Stimulated activated CD8-positive, alpha-beta memory T cell treated with anti-CD3 and anti-CD28 coated beads, Interleukin-4, amount 100 ng/mL, for 1 hour (primary cell): ENCODE results near the gene RNU2-63P.
"Not testable (repeated sequence)": the region's sequence is repeated elsewhere in the genome, so short reads cannot be mapped to it uniquely, and the experiment has no call there.

Source experiments
- DNase-seq, 2 donors: peaks; one replicate each; pipeline ENCODE4 v3.0.0-alpha.2; 2020; ENCODE audit warnings: low read depth in 2 of 2, low spot score in 1 of 2

Gene RNU2-63P

DNA sequence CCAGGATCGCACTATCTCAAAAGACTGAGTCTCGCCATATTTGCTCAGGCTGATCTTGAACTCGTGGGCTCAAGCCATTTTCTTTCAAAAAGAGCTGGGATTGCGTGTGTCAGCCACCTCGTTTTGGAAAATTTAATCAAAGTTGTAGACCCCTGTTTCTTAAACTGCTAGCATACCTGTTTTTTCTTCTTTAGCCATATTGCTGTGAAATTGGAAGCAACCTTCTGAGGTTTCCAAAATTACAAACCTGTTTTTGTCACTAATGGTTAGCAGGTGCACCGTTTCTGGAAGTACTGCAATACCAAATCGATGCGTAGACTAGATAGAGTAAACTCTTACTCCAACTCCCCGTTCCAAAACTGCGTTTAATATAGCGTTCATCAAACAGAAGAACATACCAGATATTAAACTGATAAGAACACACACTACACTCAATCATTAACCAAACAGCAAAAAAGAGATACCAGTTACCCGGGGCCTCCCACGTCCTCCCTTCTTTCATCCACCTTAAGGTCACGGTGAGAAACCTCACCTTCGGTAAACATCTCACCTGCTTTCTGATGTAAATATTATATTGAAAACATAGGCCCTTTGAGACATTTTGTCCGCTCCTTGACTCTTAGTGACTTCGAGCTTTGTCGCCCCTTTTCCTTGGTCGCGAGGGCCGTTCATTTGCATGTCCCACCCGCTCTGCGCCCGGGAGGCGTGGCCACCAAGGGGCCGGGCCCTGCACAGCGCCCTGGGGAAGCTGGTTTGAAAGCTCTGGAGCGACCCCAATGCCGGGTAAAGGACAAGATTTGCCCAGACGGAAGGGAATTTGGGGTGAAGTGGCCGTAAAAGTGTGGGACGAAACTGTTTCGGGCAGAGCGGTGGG is at the start of gene RNU2-63P:
Gene RNU2-63P (minus strand): TSS at position 462 of the 874 bp plus-strand sequence.
- peak; percentile 50 to 58 for DNase-seq

DNA sequence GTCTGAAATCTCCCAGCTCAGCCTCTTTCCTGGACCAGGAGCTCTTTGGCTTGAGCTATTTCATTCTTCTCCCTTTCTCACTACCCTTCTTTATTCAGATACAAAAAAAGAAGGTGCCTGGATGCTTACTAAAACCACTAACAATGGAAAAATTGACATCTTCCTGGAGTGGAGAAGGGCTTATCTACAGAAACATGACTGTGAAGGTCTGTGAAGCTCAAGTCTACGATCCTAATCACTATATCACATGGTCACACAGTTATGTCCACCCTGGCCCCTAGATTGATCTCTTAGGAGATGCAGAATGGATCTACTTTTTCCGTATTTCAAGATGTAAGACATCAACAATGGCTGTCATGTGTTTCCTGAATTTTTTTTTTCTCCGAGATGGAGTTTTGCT is 44.9 kb upstream of the RNU2-63P start:
- no peak for DNase-seq

DNA sequence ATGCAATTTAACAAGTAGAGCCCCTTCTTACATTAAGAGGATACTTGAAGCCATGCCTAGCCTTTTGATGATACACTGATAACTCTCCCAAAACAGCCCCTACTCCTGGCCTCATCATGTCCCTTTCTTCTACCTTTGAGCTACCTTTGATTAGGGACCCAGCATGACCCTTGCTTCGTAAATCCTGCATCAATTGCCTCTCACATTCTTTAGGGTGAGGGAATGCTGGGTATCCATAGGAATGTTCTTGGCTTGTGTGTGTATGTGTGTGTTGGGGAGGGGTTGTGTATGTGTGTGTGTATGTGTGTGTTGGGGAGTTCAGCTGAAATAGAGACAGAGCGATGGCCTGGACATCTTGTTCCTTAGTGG is 44.5 kb upstream of the RNU2-63P start:
- DNase-seq: no peak

DNA sequence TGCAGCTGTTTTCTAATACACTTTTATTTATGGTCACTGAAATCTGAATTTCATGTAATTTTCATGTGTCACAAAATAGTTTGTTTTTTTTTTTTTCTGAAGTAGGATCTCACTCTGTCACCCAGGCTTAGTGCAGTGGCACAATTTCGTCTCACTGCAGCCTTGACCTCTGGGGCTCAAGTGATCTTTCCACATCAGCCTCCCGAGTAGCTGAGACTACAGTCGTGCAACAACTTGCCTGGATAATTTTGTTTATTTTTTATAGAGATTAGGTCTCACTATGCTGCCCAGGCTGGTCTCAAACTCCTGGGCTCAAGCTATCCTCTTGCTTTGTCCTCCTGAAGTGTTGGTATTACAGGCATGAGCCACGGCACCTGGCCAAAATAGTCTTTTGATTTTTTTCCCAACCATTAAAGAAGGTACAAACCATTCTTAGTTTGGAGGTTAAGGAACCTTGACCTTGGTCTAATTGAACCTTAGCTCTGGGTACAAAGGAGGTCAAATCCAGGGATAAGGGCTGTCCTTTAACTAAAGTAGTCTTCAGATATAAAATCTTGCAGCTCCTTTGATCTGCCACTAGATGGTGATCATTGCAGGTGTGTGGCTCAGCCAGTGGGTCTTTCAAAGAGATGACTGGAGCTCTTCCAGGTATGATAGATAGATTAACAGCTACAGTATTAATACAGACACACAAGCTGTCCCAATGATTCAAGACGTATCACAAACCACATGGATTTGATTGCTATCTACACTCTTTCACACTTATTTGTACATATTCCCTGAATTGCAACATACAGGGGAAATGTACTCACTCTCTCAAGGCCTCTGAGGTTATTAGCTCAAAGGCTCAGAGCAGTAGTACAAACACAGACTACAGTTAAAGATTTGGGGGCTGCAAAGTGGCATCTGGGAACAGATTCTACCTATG is 43.9 kb upstream of the RNU2-63P start:
- DNase-seq: no peak

DNA sequence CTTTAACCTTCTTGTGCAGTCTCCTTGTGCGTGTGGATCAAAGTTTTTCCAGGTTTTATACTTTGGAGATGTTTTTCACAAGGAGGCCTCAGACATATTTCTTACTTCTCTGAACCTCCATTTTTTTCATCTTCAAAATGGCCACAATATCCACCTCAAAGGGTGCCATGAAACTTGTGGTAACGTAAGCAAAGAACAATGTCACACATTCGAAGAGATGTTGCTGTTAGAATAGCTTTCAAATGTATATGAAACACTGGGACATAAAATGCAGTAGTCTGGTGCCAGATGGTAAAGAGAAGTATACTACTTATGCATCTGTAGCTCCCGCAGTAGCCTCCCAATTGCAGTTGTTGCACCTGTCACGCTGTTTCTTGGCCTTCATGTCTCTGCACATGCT is 41.8 kb upstream of the RNU2-63P start:
- no peak for DNase-seq

DNA sequence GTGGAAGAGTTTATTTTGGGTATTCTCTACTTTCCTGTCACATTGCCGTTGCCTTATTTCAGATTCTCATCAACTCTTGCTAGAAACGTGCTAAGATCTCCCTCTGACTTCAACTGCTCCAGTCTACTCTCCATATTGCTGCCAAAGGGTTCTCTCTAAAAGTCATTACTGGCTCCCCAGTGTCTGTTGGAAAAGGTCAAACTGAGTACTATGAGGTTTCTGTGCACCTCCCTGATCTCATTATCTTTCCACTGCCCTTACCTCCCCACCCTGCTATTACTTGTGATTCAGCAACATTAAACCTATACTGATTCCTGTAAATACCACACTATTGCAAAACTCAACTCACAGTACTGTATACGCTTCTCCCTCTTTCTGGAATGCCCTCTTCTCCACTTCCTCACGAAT is 41.1 kb upstream of the RNU2-63P start:
- DNase-seq: no peak

DNA sequence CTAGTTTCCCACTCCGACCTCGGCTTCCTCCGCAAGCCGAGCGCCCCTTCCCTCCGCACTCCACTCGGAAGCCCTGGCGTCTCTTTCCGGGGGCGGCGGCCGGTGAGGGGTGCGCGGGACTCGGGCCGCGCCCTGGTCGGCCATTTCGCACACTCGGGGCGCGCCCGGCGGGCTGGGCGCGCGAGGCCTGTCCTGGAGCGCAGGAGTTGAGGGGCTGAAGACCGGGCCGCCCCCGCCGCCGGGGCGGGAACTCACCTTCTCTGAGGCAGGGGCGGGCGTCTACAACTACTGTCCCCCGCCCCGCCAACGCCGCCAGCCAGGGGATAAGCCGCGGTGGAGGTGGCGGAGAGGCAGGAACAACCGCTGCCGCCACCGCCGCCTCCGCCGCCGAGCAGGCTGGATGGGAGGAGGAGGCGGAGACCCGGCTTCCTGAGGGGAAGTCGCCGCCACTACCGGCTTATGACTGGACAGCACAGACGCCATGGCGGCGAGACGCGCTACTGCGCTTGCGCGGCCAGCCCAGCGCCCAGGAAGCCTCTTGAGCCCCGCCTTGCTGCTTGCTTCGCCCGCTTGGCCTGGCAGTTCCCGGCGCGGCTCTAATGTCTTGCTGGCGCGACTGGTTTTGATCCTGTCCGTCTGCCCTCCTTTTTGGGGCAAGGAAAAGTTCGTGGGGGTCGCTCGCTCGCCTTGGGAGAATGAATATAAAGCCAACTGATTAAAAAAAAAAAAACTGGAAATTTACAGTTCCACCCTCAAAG is 39.2 kb upstream of the RNU2-63P start, which contains the start of gene KRCC1:
Gene KRCC1 (minus strand): TSS at position 413 of the 758 bp plus-strand sequence. CDS start 27,220 bp downstream, outside the sequence.
- peak; percentile 84 to 86 for DNase-seq

DNA sequence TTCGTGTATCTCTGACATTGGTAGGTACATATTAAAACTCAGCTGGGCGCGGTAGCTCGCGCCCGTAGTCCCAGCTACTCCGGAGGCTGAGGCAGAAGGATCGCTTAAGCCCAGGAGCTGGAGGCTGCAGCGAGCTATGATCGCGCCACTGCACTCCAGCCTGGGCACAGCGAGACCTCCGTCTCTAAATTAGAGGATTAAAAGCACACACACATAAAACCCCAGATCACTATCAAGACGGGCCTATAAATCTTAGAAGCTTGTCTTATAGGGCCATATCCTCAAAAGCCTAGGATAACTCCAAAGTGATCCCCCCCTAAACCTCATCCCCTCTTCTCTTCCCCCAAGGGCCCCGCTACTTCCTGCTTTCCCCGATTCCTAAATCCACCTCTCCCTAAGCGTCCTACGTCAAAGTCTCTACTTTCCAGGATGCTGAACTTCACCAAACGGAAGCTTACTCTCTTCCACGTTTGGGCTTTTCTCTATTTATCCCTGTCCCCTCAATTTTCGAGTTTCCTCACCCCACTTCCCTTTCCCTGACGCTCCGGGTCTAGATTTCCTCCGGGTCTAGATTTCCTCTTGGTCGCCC is 38.5 kb upstream of the RNU2-63P start:
- no peak for DNase-seq

DNA sequence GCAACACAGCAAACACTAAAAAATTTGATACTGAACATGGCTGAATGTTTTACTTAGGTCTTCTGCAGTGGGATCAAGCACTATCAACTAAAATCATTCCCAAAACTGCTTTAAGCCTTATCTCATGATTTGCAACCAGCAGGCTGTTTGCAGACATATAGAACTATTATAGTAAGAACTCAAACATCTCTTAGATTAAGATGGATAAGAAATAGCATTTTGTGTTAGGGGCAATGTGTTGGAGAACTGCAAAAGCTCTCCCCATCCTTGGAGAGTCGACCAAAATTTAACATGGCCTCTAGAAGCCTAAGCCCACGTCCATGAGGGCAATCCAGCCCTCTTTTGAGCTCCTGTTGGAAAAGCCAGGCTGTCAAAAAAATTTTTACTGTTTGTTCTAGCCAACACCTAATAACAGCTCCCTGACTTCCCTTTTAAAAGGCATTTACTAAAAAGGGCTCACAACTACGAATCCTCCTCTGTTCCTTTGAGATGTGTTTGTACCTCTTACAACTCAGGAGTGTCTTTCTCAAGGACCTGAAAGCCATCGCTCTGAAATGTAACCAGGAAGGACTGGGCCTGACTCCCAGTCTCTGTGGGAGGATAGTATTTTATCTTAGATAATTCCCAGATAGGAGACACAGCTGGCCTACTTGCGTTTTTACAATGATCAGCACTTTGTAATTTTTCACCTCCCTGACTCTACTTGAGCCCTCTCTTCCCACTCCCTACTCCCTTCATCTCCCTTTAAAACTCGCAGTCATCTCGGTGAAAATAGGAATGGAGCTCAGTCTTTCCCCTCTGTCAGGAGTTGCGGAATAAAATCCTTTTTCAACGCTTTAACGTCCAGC is 37.8 kb upstream of the RNU2-63P start:
- no peak for DNase-seq

DNA sequence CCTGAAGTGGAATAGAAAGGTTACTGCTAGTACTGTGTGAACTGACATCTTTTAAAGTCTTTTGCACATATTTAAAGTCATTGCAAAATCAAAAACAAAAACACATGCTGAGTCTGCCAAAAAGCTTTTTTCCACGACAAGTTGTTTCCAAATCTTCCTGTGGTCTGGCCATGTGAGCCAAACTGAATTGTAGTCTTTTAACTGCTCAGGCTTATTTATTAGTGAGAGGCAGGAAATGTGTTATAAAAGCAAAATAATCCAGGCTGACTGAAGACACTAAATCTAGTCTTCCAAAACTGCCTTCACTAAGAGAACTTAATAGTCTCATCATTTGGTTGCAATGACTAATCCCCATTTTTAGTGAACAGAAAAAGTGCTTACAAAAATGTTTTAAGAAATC is 36.9 kb upstream of the RNU2-63P start:
- no peak for DNase-seq

DNA sequence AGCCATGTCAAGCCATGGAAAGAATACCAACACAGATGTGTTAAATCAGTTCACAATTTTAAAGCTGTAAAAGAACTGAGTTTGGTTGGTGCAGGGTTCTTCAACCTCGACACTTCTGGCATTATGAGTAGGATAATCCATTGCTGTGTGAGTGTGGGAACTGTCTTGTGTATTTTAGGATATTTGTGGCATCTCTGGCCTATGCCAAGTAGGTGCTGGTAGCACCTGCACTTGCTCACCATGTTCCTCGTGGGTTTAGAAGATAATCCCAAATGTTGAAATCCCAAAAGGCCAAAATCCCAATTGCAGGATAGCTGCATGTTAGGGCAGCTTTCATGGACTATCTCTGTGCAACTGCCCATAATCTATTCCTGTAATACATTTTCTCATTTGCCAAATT is 35.4 kb upstream of the RNU2-63P start:
- DNase-seq: no peak

DNA sequence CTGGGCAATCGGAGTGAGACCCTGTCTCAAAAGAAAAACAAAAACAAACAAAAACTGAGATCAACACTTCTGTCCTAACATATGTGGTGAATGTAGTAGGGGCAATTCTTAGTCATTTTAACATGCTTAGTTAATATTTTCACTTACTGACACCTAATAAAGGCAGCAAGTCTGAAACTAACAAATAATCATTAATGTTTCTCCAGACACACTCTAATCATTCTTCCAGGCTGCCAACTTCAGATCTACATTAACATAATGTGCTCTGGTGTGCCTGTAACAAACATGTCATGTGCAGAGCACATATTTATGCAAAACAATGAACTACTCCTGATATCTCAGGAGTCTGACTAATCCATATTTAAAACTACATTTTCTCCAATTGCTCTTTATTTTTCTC is 33.3 kb upstream of the RNU2-63P start:
- DNase-seq: no peak

DNA sequence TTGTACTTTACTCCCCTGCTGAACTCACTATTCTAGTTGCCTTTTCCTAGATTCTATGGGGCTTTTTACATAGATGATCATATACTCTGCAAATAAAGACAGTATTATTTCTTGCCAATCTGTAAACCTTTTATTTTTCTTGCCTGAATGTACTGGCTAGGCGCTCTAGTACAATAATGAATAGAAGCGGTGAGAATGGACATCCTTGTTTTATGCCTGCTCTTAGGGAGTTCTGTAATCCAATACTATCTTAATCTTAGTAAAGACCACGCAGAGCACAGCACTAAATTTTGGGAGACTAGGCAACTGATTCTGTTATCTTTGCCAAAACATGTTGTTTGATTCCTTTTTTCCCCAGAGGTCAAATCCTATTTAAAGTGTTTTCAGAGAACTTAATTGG is 32.2 kb upstream of the RNU2-63P start:
- no peak for DNase-seq

DNA sequence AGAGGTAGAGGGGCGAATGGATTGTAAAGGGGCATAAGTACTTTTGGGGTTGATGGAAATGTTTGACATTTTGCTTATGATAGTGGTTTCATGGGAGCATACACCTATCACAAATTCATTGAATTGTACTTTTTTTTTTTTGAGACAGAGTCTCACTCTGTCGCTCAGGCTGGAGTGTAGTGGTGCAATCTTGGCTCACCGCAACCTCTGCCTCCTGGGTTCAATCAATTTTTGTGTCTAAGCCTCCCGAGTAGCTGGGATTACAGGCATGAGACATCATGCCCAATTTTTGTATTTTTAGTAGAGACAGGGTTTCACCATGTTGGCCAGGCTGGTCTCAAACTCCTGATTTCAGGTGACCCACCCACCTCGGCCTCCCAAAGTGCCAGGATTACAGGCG is 29.2 kb upstream of the RNU2-63P start:
- not testable (repeated sequence) for DNase-seq

DNA sequence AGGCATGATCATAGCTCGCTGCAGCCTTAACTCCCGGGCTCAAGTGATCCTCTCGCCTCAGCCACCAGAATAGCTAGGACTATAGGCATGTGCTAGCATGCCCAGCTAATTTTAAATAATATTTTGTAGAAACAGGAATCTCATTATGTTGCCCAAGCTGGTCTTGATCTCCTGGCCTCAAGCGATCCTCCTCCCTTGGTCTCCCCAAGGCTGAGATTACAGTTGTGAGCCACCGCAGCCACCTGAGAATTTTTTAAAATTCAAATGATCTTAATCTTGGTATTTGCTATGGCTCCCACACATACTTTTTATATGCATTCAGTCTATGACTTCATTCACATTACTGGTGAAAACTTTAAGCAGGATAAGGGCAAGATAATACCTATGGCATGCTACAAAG is 26.1 kb upstream of the RNU2-63P start:
- DNase-seq: no peak

DNA sequence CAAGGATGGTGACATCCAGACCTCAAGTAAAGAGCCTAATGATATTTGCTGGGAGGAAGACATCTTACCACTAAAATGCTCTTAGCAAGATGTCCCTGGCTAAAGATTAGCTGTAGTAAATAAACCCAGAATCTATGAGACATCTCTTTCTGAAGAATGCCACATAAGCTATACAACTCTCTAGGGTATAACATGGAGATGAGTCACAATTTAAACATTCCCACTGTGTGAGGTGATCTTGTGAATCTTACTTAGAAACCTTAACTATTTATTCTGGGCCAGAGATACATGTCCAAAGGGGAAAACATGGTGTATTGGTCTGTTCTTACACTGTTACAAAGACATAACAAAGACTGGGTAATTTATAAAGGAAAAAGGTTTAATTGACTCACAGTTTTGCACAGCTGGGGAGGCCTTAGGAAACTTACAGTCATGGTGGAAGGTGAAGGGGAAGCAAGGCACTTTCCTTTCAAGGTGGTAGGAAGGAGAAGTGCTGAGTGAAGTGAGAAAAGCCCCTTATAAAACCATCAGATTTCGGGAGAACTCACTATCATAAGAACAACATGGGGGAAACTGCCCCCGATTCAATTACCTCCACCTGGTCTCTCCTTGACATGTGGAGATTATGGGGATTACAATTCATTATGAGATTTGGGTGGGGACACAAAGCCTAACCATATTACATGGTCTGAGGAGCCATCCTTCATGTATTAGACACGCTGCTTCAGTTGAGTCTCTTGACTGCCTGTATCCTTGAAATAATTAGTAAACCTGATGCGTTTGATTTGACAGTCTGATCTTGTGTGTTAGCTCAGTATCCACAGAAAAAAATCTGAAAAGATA is 22.1 kb upstream of the RNU2-63P start:
- no peak for DNase-seq

DNA sequence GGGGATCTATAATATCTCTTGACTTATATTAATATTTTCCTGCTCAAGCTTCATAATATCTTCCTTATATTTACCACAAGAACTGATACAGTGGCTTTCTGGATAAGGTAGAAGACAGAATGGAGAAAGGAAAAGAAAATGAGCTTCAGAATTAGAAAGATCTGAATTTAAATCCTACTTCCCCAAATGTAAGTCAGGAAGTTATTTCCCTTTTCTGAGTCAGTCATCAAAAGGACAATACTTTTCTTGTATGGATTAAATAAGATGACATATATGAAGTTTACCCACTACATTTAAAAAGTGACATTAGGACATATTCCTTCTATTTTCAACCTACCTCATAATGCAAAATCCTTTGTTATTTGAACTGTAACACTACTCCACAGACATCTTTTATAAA is 20.3 kb upstream of the RNU2-63P start:
- no peak for DNase-seq

DNA sequence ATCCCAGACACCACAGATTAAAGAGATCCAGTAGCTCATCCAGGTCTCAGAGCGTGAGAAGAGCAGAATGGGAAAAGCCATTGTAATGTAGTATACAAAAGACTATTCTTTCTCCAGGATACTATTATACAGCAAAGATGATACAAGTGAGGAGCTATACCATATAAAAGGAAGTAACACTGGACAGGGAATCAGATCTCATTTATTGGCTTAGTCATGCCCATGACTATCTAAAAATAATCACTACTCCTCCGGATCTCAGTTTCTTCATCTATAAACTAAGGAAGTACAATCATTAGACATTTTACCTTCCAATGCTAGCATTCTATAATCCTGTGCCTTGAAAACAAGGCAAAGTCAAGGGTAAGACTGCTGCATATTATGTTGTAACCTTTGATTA is 19.8 kb upstream of the RNU2-63P start:
- DNase-seq: no peak

DNA sequence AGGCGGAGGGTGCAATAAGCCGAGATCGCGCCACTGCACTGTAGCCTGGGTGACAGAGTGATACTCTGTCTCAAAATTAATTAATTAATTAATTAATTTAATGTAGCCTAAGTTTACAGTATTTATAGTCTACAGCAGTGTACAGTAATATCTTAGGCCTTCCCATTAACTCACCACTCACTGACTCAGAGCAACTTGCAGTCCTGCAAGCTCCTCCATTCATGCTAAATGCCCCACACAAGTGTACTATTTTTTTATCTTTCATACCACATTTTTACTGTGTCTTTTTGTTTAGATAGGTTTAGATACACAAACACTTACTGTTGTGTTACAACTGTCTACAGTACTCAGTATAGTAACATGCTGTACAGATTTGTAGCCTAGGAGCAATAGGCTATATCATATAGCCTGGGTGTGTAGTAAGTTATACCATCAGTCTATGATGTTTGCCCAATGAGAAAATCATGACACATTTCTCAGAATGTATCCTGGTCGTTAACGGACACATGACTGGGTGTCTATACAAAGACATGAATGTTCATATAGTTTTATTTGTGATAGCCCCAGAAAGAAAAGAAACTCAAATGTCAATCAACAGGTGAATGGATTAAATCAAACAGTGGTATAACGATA is 15.8 kb upstream of the RNU2-63P start:
- no peak for DNase-seq
